Subcutaneous adipose tissue (tissue), 4 donors: ENCODE data around the gene RGS13. TPM values are rescaled to one million over a fixed set of nuclear protein-coding genes. Genes with fewer than 3 reads are reported as not detected.

Experiments
- total RNA-seq, 4 donors: library from RNA; depleted of rRNA; stranded (reverse); fragments of >200 nt; gene quantifications; one replicate each; pipeline ENCODE4 v1.1.0, GENCODE V29; 2016
- TF ChIP-seq, protein P1 (sequence below): fragments of 450-650 bp; IDR thresholded peaks from one replicate; pipeline ENCODE4 v1.5.1; 2016; ENCODE audit warnings: low read depth, mild to moderate bottlenecking, control low read depth, antibody characterized with exemption, moderate library complexity

The RGS13 gene
- total RNA-seq, 4 donors from 2014 or later, result 0.19 to 1.4 (median 1.0) TPM

- TF ChIP-seq, protein P1, sequence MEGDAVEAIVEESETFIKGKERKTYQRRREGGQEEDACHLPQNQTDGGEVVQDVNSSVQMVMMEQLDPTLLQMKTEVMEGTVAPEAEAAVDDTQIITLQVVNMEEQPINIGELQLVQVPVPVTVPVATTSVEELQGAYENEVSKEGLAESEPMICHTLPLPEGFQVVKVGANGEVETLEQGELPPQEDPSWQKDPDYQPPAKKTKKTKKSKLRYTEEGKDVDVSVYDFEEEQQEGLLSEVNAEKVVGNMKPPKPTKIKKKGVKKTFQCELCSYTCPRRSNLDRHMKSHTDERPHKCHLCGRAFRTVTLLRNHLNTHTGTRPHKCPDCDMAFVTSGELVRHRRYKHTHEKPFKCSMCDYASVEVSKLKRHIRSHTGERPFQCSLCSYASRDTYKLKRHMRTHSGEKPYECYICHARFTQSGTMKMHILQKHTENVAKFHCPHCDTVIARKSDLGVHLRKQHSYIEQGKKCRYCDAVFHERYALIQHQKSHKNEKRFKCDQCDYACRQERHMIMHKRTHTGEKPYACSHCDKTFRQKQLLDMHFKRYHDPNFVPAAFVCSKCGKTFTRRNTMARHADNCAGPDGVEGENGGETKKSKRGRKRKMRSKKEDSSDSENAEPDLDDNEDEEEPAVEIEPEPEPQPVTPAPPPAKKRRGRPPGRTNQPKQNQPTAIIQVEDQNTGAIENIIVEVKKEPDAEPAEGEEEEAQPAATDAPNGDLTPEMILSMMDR, result no peak
Observed at GRCh38 chr1:192598589-192598988, 37.4 kb upstream of the RGS13 start.

GRCh38 chr1:192600275-192600674 lies 35.7 kb upstream of the RGS13 start:
- TF ChIP-seq, protein P1, result no peak

DNA sequence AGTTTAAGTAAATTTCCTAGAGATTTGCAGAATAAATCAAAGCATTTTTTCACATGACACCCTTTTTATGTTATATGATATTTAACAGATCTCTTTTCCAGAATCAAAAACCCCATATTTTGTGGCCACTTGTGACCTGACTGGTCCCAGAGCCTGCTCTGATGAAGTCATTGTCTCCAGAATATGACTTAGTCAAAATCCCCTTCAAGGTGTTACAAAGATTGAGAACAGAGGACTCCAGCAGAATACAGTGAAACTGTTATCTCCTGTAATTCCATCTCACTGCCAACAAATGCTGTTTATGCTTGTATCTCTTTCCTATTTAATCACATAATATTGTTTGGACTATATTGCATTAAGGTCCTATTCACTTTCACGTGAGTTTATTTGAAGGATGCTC lies 34.8 kb upstream of the RGS13 start:
- TF ChIP-seq, protein P1, result no peak

- TF ChIP-seq, protein P1, result no peak
Observed at GRCh38 chr1:192601567-192601966, 34.4 kb upstream of the RGS13 start.

- TF ChIP-seq, protein P1, result no peak
Observed at GRCh38 chr1:192602757-192603156, 33.2 kb upstream of the RGS13 start.

DNA sequence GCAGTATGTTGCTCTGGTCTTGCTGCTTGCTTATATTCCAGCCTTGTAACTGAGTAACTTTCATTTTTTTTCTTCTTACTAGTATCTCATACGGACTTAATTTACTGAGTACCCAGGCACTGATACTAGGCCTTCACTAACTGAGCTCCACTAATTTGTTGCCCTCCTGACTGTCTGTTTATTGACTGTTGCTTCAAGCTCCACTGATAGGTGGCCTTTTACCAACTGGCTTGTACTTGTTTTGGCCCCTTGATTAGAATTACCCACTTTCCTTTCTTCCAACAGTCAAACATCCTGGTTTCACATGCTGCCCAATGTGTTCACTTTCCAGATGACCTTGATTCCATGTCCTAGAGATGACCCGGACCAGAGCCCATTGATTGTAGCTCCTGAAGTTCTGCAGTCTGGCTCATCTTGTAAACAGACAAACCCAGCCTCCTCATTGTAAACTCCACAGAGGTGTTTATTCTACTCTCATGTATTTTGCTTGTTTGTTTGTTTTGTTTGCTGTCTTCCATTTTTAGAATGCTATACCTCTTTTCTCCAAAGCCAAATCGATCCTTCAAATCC lies 32.6 kb upstream of the RGS13 start:
- TF ChIP-seq, protein P1, result no peak

DNA sequence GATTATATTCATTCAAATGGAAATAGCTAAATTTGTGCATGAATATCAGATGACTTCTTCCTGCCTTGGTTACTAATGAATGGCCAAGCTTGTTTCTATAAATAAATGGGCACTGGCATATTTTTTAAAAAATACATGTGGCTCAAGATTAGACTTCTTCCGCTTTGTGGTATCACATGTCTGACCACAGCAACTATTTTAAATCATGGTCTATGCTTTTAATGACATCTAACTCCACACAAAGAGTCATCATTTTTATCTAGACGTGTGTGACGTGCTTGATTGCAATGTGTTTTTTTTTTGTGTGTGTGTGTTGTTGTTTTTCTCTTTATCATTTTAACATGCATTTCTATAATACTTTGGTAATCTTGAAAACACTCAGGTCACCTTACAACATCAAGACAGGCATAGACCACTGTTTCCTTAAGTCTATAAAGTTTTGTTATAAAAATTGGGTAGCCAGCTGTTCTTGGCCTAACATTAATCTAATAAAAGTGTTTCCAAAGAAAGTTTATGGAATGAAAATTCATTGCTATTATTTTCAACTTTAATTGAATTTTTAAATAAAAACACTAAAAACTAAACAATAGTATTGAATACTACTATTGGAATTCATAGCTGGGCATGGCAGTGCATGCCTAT lies 30.8 kb upstream of the RGS13 start:
- TF ChIP-seq, protein P1, result no peak
